Coronary artery (tissue), 2 donors: ENCODE results near the gene METTL25.

ENCODE experiments used
- DNase-seq: peaks from one replicate; pipeline ENCODE4 v3.0.0-alpha.2; 2017; ENCODE audit warnings: low spot score
- H3K27ac ChIP-seq, 2 donors: fragments of 200-600 bp; sonication (generic); one replicate each; pipeline ENCODE4 v1.5.1; 2016 to 2019
- H3K4me3 ChIP-seq: fragments of 200-600 bp; sonication (generic); 2 replicates; pipeline ENCODE4 v1.5.1; 2016; ENCODE audit warnings: mild to moderate bottlenecking, moderate library complexity
- TF ChIP-seq, protein P1 (sequence below): fragments of 200-600 bp; sonication (generic); IDR thresholded peaks from one replicate; pipeline ENCODE4 v1.5.1; 2019; ENCODE audit warnings: antibody characterized with exemption

Gene METTL25

DNA sequence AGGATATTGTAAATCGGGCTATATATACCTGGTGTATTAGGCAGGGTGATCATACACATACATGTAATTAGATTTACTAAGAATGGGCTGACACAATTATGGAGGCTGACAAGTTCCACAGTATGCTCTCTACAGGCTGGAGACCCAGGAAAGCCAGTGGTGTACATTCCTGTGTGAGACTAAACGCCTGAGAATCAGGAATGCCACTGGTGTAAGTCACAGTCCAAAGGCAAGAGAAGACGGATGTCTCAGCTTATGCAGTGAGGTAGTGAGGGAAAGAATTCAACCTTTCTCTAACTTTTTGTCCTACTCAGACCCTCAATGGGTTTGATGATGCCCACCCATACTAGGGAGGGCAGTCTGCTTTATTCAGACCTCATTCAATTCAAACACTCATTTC is 57.1 kb downstream of the METTL25 start:
- no peak overlapping the region for H3K27ac ChIP-seq
- TF ChIP-seq, protein P1, sequence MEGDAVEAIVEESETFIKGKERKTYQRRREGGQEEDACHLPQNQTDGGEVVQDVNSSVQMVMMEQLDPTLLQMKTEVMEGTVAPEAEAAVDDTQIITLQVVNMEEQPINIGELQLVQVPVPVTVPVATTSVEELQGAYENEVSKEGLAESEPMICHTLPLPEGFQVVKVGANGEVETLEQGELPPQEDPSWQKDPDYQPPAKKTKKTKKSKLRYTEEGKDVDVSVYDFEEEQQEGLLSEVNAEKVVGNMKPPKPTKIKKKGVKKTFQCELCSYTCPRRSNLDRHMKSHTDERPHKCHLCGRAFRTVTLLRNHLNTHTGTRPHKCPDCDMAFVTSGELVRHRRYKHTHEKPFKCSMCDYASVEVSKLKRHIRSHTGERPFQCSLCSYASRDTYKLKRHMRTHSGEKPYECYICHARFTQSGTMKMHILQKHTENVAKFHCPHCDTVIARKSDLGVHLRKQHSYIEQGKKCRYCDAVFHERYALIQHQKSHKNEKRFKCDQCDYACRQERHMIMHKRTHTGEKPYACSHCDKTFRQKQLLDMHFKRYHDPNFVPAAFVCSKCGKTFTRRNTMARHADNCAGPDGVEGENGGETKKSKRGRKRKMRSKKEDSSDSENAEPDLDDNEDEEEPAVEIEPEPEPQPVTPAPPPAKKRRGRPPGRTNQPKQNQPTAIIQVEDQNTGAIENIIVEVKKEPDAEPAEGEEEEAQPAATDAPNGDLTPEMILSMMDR, result no peak
- DNase-seq, result no peak
- no peak overlapping the region for H3K4me3 ChIP-seq

GRCh38 chr12:82425241-82425640 is 66.9 kb downstream of the METTL25 start:
- DNase-seq, result no peak
- Histone ChIP-seq H3K27ac (no peak overlapping the region), H3K4me3 (no peak overlapping the region)
- TF ChIP-seq, protein P1, result no peak

DNA sequence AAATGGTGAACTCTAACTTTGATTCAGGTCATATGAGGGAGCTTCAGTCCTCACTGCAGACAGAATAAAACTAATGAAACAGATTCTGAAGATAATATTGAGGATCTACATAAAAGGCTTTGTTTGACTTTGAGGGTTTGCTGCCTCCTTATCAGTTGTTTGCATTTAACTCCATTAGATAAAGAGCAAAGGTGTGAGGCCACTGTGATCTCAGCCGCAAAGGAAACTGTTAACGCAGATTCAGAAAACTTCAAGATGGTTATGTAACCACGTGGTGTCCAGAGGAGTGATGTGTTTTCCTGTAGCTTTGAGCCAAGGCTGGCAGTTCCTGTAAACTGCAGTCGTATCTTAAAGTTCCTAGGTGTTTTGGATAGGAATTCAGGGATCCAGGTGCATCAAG is 67.8 kb downstream of the METTL25 start:
- Histone ChIP-seq H3K27ac (no peak overlapping the region), H3K4me3 (no peak overlapping the region)
- TF ChIP-seq, protein P1, result no peak
- no peak for DNase-seq

GRCh38 chr12:82426586-82426985 is 68.3 kb downstream of the METTL25 start:
- DNase-seq, result no peak
- H3K27ac ChIP-seq, result no peak overlapping the region
- TF ChIP-seq, protein P1, result no peak
- no peak overlapping the region for H3K4me3 ChIP-seq

- Histone ChIP-seq H3K4me3 (no peak overlapping the region), H3K27ac (no peak overlapping the region)
- TF ChIP-seq, protein P1, result no peak
- no peak for DNase-seq
Observed at GRCh38 chr12:82430541-82431145, 72.3 kb downstream of the METTL25 start.

DNA sequence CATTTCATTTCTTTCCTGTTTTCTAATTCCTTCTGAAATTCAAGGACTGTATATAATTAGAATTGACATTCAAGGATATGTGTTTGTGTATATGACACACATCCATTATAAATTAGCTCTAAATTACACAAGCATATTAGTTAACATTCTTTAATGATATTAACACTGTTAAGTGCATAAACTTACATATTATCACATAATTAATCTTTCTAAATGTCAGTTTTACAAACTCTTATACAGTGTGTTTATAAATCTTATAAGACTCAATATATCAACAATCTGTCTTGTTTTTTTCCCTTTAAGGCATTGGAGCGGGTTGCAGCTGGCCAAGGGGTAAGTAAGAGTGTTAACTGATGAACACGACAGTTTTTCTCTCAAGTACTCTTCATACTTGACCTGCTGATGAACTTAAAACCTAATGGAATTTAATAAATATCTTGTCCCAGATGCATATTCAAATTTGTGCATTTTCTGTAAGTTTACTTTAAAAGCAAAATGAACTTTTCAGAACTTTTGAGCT is 76.1 kb downstream of the METTL25 start:
- Histone ChIP-seq H3K4me3 (no peak overlapping the region), H3K27ac (no peak overlapping the region)
- TF ChIP-seq, protein P1, result no peak
- DNase-seq, result no peak

DNA sequence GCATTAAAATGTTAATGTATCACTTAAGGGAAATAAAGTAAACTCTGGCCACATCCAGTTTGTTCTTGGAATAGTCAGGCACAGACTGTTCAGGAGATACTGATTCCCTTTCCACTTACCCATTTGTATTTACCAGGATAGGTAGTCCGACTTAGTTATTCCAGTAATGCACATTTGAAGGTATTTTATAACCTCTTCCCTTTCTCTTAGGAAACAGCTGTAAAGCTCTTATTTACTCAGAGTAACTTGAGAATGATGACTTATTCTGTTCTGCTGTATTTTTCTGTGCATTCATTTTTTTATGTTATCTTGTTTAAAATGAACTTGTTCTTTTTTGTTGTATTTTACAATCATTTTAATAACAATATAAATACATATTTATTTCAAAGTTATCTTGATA is 78.0 kb downstream of the METTL25 start:
- TF ChIP-seq, protein P1, result no peak
- no peak overlapping the region for H3K27ac ChIP-seq
- no peak overlapping the region for H3K4me3 ChIP-seq
- no peak for DNase-seq
